DMS 273 treated with DMSO at 0.1 percent for 48 hours (cell line): ENCODE measurements around the gene CRYGA.

ENCODE experiments used
- DNase-seq: peaks from one replicate; lab custom pipeline; 2025; lab: John Stamatoyannopoulos, UW

Gene CRYGA

GRCh38 chr2:208163489-208163888 lies at the start of gene CRYGA:
TSS of gene CRYGA (minus strand) at chr2:208163589. CDS start at chr2:208163556, 33 bp downstream.
- DNase-seq: no peak

- DNase-seq: no peak
Measured at GRCh38 chr2:208210688-208211451, 47.5 kb upstream of the CRYGA start.

- no peak for DNase-seq
Measured at GRCh38 chr2:208208335-208209085, 45.1 kb upstream of the CRYGA start.

GRCh38 chr2:208207769-208208168 lies 44.4 kb upstream of the CRYGA start:
- DNase-seq: no peak

- no peak for DNase-seq
Measured at GRCh38 chr2:208204166-208204565, 40.8 kb upstream of the CRYGA start.

- no peak for DNase-seq
Measured at GRCh38 chr2:208195531-208195930, 32.1 kb upstream of the CRYGA start.

GRCh38 chr2:208192611-208193236 lies 29.3 kb upstream of the CRYGA start:
- no peak for DNase-seq

GRCh38 chr2:208189810-208190503 lies 26.6 kb upstream of the CRYGA start, which contains the start of gene C2orf80:
TSS of gene C2orf80 (minus strand) at chr2:208190030. CDS start at chr2:208186986, 3,044 bp downstream.
- DNase-seq: no peak

- no peak for DNase-seq
Measured at GRCh38 chr2:208189069-208189809, 25.9 kb upstream of the CRYGA start.

- no peak for DNase-seq
Measured at GRCh38 chr2:208186893-208187292, 23.5 kb upstream of the CRYGA start.

GRCh38 chr2:208186465-208186864 lies 23.1 kb upstream of the CRYGA start:
- DNase-seq: no peak

- no peak for DNase-seq
Measured at GRCh38 chr2:208183972-208184705, 20.8 kb upstream of the CRYGA start.

GRCh38 chr2:208183526-208183925 lies 20.1 kb upstream of the CRYGA start:
- DNase-seq: no peak

GRCh38 chr2:208182835-208183234 lies 19.4 kb upstream of the CRYGA start:
- DNase-seq: no peak

GRCh38 chr2:208179028-208179609 lies 15.7 kb upstream of the CRYGA start:
- no peak for DNase-seq

- DNase-seq: no peak
Measured at GRCh38 chr2:208175840-208176153, 12.4 kb upstream of the CRYGA start.

- DNase-seq: peak; percentile 62
Measured at GRCh38 chr2:208175069-208175839, 11.9 kb upstream of the CRYGA start.

GRCh38 chr2:208174144-208174543 lies 10.8 kb upstream of the CRYGA start:
- no peak for DNase-seq

- DNase-seq: no peak
Measured at GRCh38 chr2:208172125-208172524, 8.7 kb upstream of the CRYGA start.
